Lower leg skin (tissue), 4 donors: ENCODE results near the gene ADAMTS10. TPM values are rescaled to one million over a fixed set of nuclear protein-coding genes. Genes with fewer than 3 reads are reported as not detected.
"Not testable (repeated sequence)": the region's sequence is repeated elsewhere in the genome, so short reads cannot be mapped to it uniquely, and the experiment has no call there.

Experiments used
- DNase-seq, 2 donors: peaks; one replicate each; pipeline ENCODE4 v3.0.0-alpha.2; 2019; ENCODE audit warnings: low spot score in 2 of 2
- H3K4me3 ChIP-seq: fragments of 200-600 bp; sonication (generic); 2 replicates; pipeline ENCODE4 v1.5.1; 2017; ENCODE audit warnings: mild to moderate bottlenecking, low read depth; ENCODE audit not compliant: poor library complexity, severe bottlenecking
- POLR2A ChIP-seq, 2 donors: fragments of 450-650 bp; IDR thresholded peaks; one replicate each; pipeline ENCODE4 v1.6.1; 2016 to 2017; ENCODE audit warnings: antibody characterized with exemption in 2 of 2, mild to moderate bottlenecking in 1 of 2, moderate library complexity in 1 of 2
- WGBS, 2 donors: methylation state at CpG; one replicate each; pipeline ENCODE4 v1.1.5; 2018; 5-methylcytosine and 5-hydroxymethylcytosine counted together
- intact Hi-C: fragments of 100-400 bp; cut with DNase I; formaldehyde crosslinking; loops from one replicate; pipeline ENCODE4 v1.15.0; 2023; ENCODE audit warnings: low total_unique reads
- total RNA-seq, 4 donors: library from RNA; depleted of rRNA; stranded (reverse); fragments of >200 nt; gene quantifications; one replicate each; pipeline ENCODE4 v1.1.0, GENCODE V29; 2016
- TF ChIP-seq, protein P1 (sequence below), 3 donors: fragments of 450-650 bp; IDR thresholded peaks; one replicate each; pipeline ENCODE4 v1.5.1; 2016; ENCODE audit warnings: antibody characterized with exemption in 3 of 3, mild to moderate bottlenecking in 3 of 3, moderate library complexity in 2 of 3

Gene ADAMTS10
- total RNA-seq, 4 donors from 2014 or later = 6.1 to 21.3 (median 14.1) TPM

DNA sequence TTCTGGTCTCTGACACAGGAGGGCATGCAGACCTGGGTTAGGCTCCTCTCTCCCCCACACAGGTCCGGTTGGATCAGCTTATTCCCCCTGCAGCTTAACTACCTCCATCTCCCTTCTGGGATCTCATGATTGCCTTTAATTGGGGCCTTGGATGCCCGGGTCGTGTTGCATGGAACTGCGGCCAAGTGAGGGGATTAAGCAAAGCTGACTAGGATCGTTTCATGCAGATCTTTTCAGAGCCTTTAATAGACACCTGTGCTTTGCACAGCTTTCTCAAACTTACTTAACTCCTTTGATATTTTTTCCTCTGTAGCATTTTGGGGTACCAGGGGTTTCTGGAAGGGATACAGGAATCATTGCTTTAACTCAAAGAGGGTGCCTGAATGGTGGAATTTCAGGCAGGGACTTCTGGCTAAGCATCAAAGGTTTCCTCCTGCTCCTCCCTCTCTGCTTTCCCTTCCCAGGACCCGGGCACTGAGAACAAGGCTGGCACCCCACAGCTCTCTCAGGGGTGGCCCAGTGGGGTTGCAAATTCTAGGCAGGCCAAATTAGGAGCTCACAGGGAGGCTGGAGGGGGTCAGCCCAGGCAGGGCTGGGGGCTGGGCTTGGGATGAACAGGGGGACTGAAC is 20.4 kb upstream of the ADAMTS10 start:
- intact Hi-C loops = no loop called here
- no peak for DNase-seq
- no peak overlapping the region for H3K4me3 ChIP-seq
- TF ChIP-seq POLR2A (IDR thresholded peaks at IDR 0.05) = no peak
- TF ChIP-seq, protein P1, sequence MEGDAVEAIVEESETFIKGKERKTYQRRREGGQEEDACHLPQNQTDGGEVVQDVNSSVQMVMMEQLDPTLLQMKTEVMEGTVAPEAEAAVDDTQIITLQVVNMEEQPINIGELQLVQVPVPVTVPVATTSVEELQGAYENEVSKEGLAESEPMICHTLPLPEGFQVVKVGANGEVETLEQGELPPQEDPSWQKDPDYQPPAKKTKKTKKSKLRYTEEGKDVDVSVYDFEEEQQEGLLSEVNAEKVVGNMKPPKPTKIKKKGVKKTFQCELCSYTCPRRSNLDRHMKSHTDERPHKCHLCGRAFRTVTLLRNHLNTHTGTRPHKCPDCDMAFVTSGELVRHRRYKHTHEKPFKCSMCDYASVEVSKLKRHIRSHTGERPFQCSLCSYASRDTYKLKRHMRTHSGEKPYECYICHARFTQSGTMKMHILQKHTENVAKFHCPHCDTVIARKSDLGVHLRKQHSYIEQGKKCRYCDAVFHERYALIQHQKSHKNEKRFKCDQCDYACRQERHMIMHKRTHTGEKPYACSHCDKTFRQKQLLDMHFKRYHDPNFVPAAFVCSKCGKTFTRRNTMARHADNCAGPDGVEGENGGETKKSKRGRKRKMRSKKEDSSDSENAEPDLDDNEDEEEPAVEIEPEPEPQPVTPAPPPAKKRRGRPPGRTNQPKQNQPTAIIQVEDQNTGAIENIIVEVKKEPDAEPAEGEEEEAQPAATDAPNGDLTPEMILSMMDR (IDR thresholded peaks at IDR 0.05) = no peak
- 20 to 28% methylated on average over 6 of the region's 6 CpGs for WGBS, 2 donors

- 88 to 92% methylated on average over 11 of the region's 11 CpGs for WGBS, 2 donors
- intact Hi-C loops = no loop called here
- no peak for DNase-seq
- no peak for TF ChIP-seq POLR2A (IDR thresholded peaks at IDR 0.05)
- TF ChIP-seq, protein P1 (IDR thresholded peaks at IDR 0.05) = no peak
- H3K4me3 ChIP-seq = no peak within 1 kb of the TSS
Observed at GRCh38 chr19:8629996-8630683, 19.6 kb upstream of the ADAMTS10 start, which contains the start of gene NFILZ. Gene NFILZ, plus strand, starts transcription at chr19:8630633. Its CDS starts 46,133 bp downstream, at chr19:8676766.

- no peak overlapping the region for H3K4me3 ChIP-seq
- no peak for DNase-seq
- TF ChIP-seq POLR2A (IDR thresholded peaks at IDR 0.05) = no peak
- TF ChIP-seq, protein P1 (IDR thresholded peaks at IDR 0.05) = no peak
- WGBS, 2 donors = 73 to 78% methylated on average over 2 of the region's 2 CpGs
- intact Hi-C loops = no loop called here
Observed at GRCh38 chr19:8629184-8629583, 18.7 kb upstream of the ADAMTS10 start.

- no peak for DNase-seq
- WGBS, 2 donors = 39 to 60% methylated on average over 8 of the region's 8 CpGs
- TF ChIP-seq, protein P1 (IDR thresholded peaks at IDR 0.05) = no peak
- TF ChIP-seq POLR2A (IDR thresholded peaks at IDR 0.05) = no peak
- intact Hi-C loops = no loop called here
- no peak overlapping the region for H3K4me3 ChIP-seq
Observed at GRCh38 chr19:8626842-8627241, 16.3 kb upstream of the ADAMTS10 start.

DNA sequence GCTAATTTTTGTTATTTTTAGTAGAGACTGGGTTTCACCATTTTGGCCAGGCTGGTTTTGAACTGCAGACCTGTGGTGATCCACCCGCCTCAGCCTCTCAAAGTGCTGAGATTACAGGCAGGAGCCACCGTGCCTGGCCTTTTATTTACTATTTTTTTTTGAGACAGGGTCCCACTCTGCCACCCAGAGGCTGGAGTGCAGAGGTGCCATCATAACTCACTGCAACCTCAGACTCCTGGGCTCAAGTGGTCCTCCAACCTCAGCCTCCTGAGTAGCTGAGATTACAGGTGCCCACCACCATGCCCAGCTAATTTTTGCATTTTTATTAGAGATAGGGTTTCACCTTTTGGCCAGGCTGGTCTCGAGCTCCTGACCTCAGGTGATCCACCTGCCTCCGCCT is 12.4 kb upstream of the ADAMTS10 start:
- DNase-seq, H3K4me3 ChIP-seq, intact Hi-C loops: not testable (repeated sequence)
- 55 to 64% methylated on average over 4 of the region's 4 CpGs for WGBS, 2 donors

- 39 to 51% methylated on average over 8 of the region's 8 CpGs for WGBS, 2 donors
- no peak for TF ChIP-seq POLR2A (IDR thresholded peaks at IDR 0.05)
- TF ChIP-seq, protein P1 (IDR thresholded peaks at IDR 0.05) = no peak
- DNase-seq = no peak
- no peak overlapping the region for H3K4me3 ChIP-seq
- intact Hi-C loops = no loop called here
Observed at GRCh38 chr19:8618751-8619150, 8.2 kb upstream of the ADAMTS10 start.
